ENCODE results near the gene GYS1. TPM values are rescaled to one million over a fixed set of nuclear protein-coding genes. Genes with fewer than 3 reads are reported as not detected.

GYS1 gene
- total RNA-seq, 2 experiments from 2014 or later: 55.8 to 60.8 TPM

GRCh38 chr19:49014123-49014869 is 21.2 kb upstream of the GYS1 start:
- Mint-ChIP-seq H3K27ac (no peak overlapping the region), H3K4me1 (peaks cover 16% of the 10 kb centered on the region), H3K36me3 (ENCODE audit: low read depth) (peaks cover 13% of the 10 kb centered on the region), H3K4me3 (no peak overlapping the region), H3K9me3 (no peaks in the 10 kb centered on the region), H3K27me3 (peaks cover 12% of the 10 kb centered on the region)
- ChIA-PET CTCF (interaction anchor here (0.6 to 2.2 kb wide), 6 partner anchors 14 to 182 kb away, joined by 3 to 7 read pairs (median 4); partner anchors contain the start of genes CGB2 and RUVBL2), POLR2A (no interaction called here)
- no peak for DNase-seq

- Mint-ChIP-seq H3K27me3 (no peaks in the 10 kb centered on the region), H3K4me3 (no peak overlapping the region), H3K9me3 (no peaks in the 10 kb centered on the region), H3K36me3 (ENCODE audit: low read depth) (peaks cover 13% of the 10 kb centered on the region), H3K27ac (no peak overlapping the region), H3K4me1 (no peaks in the 10 kb centered on the region)
- DNase-seq: no peak
- CTCF ChIA-PET: interaction anchor here (0.8 to 2.1 kb wide), 2 partner anchors 11 to 18 kb away, joined by 3 to 7 read pairs; partner anchors contain the start of gene RUVBL2
- POLR2A ChIA-PET: no interaction called here
Measured at GRCh38 chr19:49011194-49011593, 18.1 kb upstream of the GYS1 start.

- POLR2A ChIA-PET: no interaction called here
- Mint-ChIP-seq H3K36me3 (ENCODE audit: low read depth) (peaks cover 9% of the 10 kb centered on the region), H3K9me3 (no peaks in the 10 kb centered on the region), H3K4me3 (no peak overlapping the region), H3K4me1 (no peaks in the 10 kb centered on the region), H3K27me3 (no peaks in the 10 kb centered on the region), H3K27ac (no peak overlapping the region)
- CTCF ChIA-PET: interaction anchor here (0.8 to 2.1 kb wide), 2 partner anchors 12 to 17 kb away, joined by 3 to 7 read pairs; partner anchors contain the start of gene RUVBL2
- DNase-seq: no peak
Measured at GRCh38 chr19:49010453-49010852, 17.3 kb upstream of the GYS1 start.

GRCh38 chr19:49009828-49010227 is 16.7 kb upstream of the GYS1 start:
- DNase-seq: no peak
- CTCF ChIA-PET: interaction anchor here (2.1 to 6.8 kb wide), 2 partner anchors 12 to 17 kb away, joined by 7 to 36 read pairs; partner anchors contain the start of genes GYS1 and RUVBL2
- peaks cover 14% of the 10 kb centered on the region for H3K36me3 Mint-ChIP-seq (ENCODE audit: low read depth)
- H3K9me3 Mint-ChIP-seq: no peaks in the 10 kb centered on the region
- no peak overlapping the region for H3K27ac Mint-ChIP-seq
- POLR2A ChIA-PET: interaction anchor here (0.5 kb wide), 1 partner anchor 110 kb away, joined by 4 read pairs; the partner anchor contains the start of gene NUCB1
- H3K27me3 Mint-ChIP-seq: no peaks in the 10 kb centered on the region
- H3K4me3 Mint-ChIP-seq: no peak overlapping the region
- H3K4me1 Mint-ChIP-seq: no peaks in the 10 kb centered on the region

- no peak for DNase-seq
- no peaks in the 10 kb centered on the region for H3K4me1 Mint-ChIP-seq
- no peaks in the 10 kb centered on the region for H3K27me3 Mint-ChIP-seq
- H3K36me3 Mint-ChIP-seq (ENCODE audit: low read depth): peaks cover 18% of the 10 kb centered on the region
- POLR2A ChIA-PET: no interaction called here
- H3K27ac Mint-ChIP-seq: no peak overlapping the region
- H3K9me3 Mint-ChIP-seq: no peaks in the 10 kb centered on the region
- CTCF ChIA-PET: interaction anchor here (1.9 to 6.8 kb wide), 4 partner anchors 9 to 14 kb away, joined by 6 to 36 read pairs (median 11); partner anchors contain the start of genes GYS1, LHB and RUVBL2
- H3K4me3 Mint-ChIP-seq: no peak overlapping the region
Measured at GRCh38 chr19:49006905-49007304, 13.8 kb upstream of the GYS1 start.

GRCh38 chr19:49004964-49005614 is 12.0 kb upstream of the GYS1 start:
- Mint-ChIP-seq H3K4me1 (no peaks in the 10 kb centered on the region), H3K36me3 (ENCODE audit: low read depth) (peaks cover 15% of the 10 kb centered on the region), H3K27ac (no peak overlapping the region), H3K9me3 (no peaks in the 10 kb centered on the region), H3K27me3 (no peaks in the 10 kb centered on the region), H3K4me3 (no peak overlapping the region)
- CTCF ChIA-PET: interaction anchor here (0.7 to 6.8 kb wide), 3 partner anchors 9 to 12 kb away, joined by 3 to 36 read pairs (median 6); partner anchors contain the start of genes GYS1 and RUVBL2
- POLR2A ChIA-PET: no interaction called here
- DNase-seq: no peak

- POLR2A ChIA-PET: no interaction called here
- Mint-ChIP-seq H3K27me3 (no peaks in the 10 kb centered on the region), H3K27ac (no peak overlapping the region), H3K36me3 (ENCODE audit: low read depth) (peaks cover 18% of the 10 kb centered on the region), H3K4me3 (no peak overlapping the region), H3K4me1 (peaks cover 6% of the 10 kb centered on the region), H3K9me3 (no peaks in the 10 kb centered on the region)
- CTCF ChIA-PET: interaction anchor here (0.8 to 6.8 kb wide), 3 partner anchors 9 to 15 kb away, joined by 3 to 36 read pairs (median 4); partner anchors contain the start of genes GYS1 and RUVBL2
- no peak for DNase-seq
Measured at GRCh38 chr19:49004133-49004532, 11.0 kb upstream of the GYS1 start.

- CTCF ChIA-PET: interaction anchor here (0.5 to 2.5 kb wide), 18 partner anchors 9 to 530 kb away, joined by 3 to 23 read pairs (median 4); partner anchors contain the start of genes LHB and LIN7B
- no peak overlapping the region for H3K27ac Mint-ChIP-seq
- POLR2A ChIA-PET: no interaction called here
- no peaks in the 10 kb centered on the region for H3K27me3 Mint-ChIP-seq
- no peaks in the 10 kb centered on the region for H3K9me3 Mint-ChIP-seq
- no peak overlapping the region for H3K4me3 Mint-ChIP-seq
- peaks cover 12% of the 10 kb centered on the region for H3K36me3 Mint-ChIP-seq (ENCODE audit: low read depth)
- peak; percentile 77 for DNase-seq
- H3K4me1 Mint-ChIP-seq: peaks cover 23% of the 10 kb centered on the region
Measured at GRCh38 chr19:48999481-49000325, 6.6 kb upstream of the GYS1 start.

- no peaks in the 10 kb centered on the region for H3K27me3 Mint-ChIP-seq
- H3K36me3 Mint-ChIP-seq (ENCODE audit: low read depth): peaks cover 8% of the 10 kb centered on the region
- no peaks in the 10 kb centered on the region for H3K9me3 Mint-ChIP-seq
- ChIA-PET CTCF (interaction anchor here (0.6 to 1.9 kb wide), 8 partner anchors 8 to 100 kb away, joined by 3 to 8 read pairs (median 3); no protein-coding TSS in a partner anchor), POLR2A (no interaction called here)
- DNase-seq: peak; percentile 74
- peaks cover 31% of the 10 kb centered on the region for H3K4me1 Mint-ChIP-seq
- no peak overlapping the region for H3K27ac Mint-ChIP-seq
- H3K4me3 Mint-ChIP-seq: no peak overlapping the region
Measured at GRCh38 chr19:48997972-48998371, 4.9 kb upstream of the GYS1 start.

GRCh38 chr19:48994035-48994386 is 902 bp upstream of the GYS1 start:
- Mint-ChIP-seq H3K27ac (peak overlapping the region; percentile 97), H3K27me3 (no peaks in the 10 kb centered on the region), H3K36me3 (ENCODE audit: low read depth) (peaks cover 8% of the 10 kb centered on the region), H3K4me3 (peak overlapping the region; percentile 92), H3K9me3 (no peaks in the 10 kb centered on the region), H3K4me1 (peaks cover 41% of the 10 kb centered on the region)
- ChIA-PET CTCF (interaction anchor here (0.7 to 3.3 kb wide), 33 partner anchors 8 to 340 kb away, joined by 3 to 89 read pairs (median 4); partner anchors contain the start of genes BAX, CGB8, DHDH and PPP1R15A), POLR2A (interaction anchor here (0.7 to 1.1 kb wide), 2 partner anchors 27 to 122 kb away, joined by 3 to 4 read pairs; partner anchors contain the start of gene PPP1R15A)
- DNase-seq: no peak

GRCh38 chr19:48992581-48993174 is 431 bp downstream of the GYS1 start:
- peak overlapping the region; percentile 97 for H3K27ac Mint-ChIP-seq
- no peaks in the 10 kb centered on the region for H3K9me3 Mint-ChIP-seq
- peak; percentile 33 for DNase-seq
- peak overlapping the region; percentile 92 for H3K4me3 Mint-ChIP-seq
- peaks cover 36% of the 10 kb centered on the region for H3K4me1 Mint-ChIP-seq
- no peaks in the 10 kb centered on the region for H3K27me3 Mint-ChIP-seq
- peaks cover 19% of the 10 kb centered on the region for H3K36me3 Mint-ChIP-seq (ENCODE audit: low read depth)
- ChIA-PET CTCF (interaction anchor here (0.6 to 3.3 kb wide), 30 partner anchors 12 to 517 kb away, joined by 3 to 89 read pairs (median 4); partner anchors contain the start of genes CGB2, DHDH, HRC and LIN7B), POLR2A (interaction anchor here (0.6 kb wide), 1 partner anchor 45 kb away, joined by 3 read pairs; no protein-coding TSS in a partner anchor)
